H1 (cell line): Measurements from ENCODE around the gene ITGA11. TPM values are rescaled to one million over a fixed set of nuclear protein-coding genes. Genes with fewer than 3 reads are reported as not detected.
A peak's percentile ranks its signal among the peaks of the same experiment; 100 is the strongest.

ENCODE experiments used
- CTCF ChIA-PET: fragments of 300-600 bp; sonication (Branson Sonifier 250); formaldehyde crosslinking; loops from one replicate; lab custom pipeline; 2021; ENCODE audit not compliant: partially characterized antibody; lab: Charles Lee
- POLR2A ChIA-PET: fragments of 300-600 bp; sonication (Branson Sonifier 250); formaldehyde crosslinking; loops from one replicate; lab custom pipeline; 2021; ENCODE audit warnings: inconsistent platforms; ENCODE audit not compliant: partially characterized antibody; lab: Charles Lee
- DNase-seq, 2 experiments: peaks; one replicate each; pipeline versions ENCODE4 v3.0.0 to v3.0.0-alpha.2; 2010 to 2022; ENCODE audit warnings: low spot score in 2 of 2, low read depth in 1 of 2, mixed read lengths in 1 of 2
- FAIRE-seq: peaks from 2 replicates; lab custom pipeline; 2011; peaks lifted over from hg19 to GRCh38; lab: Jason Lieb, UNC
- H2AFZ ChIP-seq: 2 replicates; pipeline ENCODE4 v1.8.1; 2012; ENCODE audit warnings: low read length, inconsistent platforms
- H2AK5ac ChIP-seq: 2 replicates; pipeline ENCODE4 v1.6.1; 2013; ENCODE audit warnings: low read depth, low read length
- H2BK120ac ChIP-seq: replicated peaks from 2 replicates; pipeline ENCODE3; 2013; ENCODE audit warnings: low read depth, low read length, inconsistent platforms
- H2BK12ac ChIP-seq: 2 replicates; pipeline ENCODE4 v1.6.1; 2013; ENCODE audit warnings: low read depth, low read length
- H2BK15ac ChIP-seq: 2 replicates; pipeline ENCODE4 v1.6.1; 2013; ENCODE audit warnings: low read length
- H2BK20ac ChIP-seq: 2 replicates; pipeline ENCODE4 v1.6.1; 2013; ENCODE audit warnings: low read length
- H2BK5ac ChIP-seq: 2 replicates; pipeline ENCODE4 v1.6.1; 2013; ENCODE audit warnings: low read depth, low read length
- H3K14ac ChIP-seq: 2 replicates; pipeline ENCODE4 v1.6.1; 2013; ENCODE audit warnings: inconsistent platforms; ENCODE audit not compliant: insufficient read length
- H3K18ac ChIP-seq: 2 replicates; pipeline ENCODE4 v1.6.1; 2013; ENCODE audit warnings: low read length; ENCODE audit errors: extremely low read depth
- H3K23ac ChIP-seq: 2 replicates; pipeline ENCODE4 v1.6.1; 2013; ENCODE audit warnings: inconsistent platforms; ENCODE audit not compliant: insufficient read length
- H3K23me2 ChIP-seq: 2 replicates; pipeline ENCODE4 v1.6.1; 2013; ENCODE audit warnings: low read depth, low read length
- H3K27ac ChIP-seq: 2 replicates; pipeline ENCODE4 v1.6.1; 2011; ENCODE audit warnings: low read depth, low read length, inconsistent platforms
- H3K27me3 ChIP-seq, 4 experiments: replicated peaks in 1 of 4; 1 replicate in 1 of 4; 2 replicates in 3 of 4; pipeline versions ENCODE4 v1.6.1 to v1.8.1; 2011 to 2013; ENCODE audit warnings: low read length in 3 of 4, mild to moderate bottlenecking in 3 of 4, inconsistent platforms in 2 of 4, mixed read lengths in 2 of 4, moderate library complexity in 1 of 4; ENCODE audit not compliant: control insufficient read depth in 3 of 4, insufficient read depth in 3 of 4; ENCODE audit errors: extremely low read depth in 1 of 4
- H3K36me3 ChIP-seq, 4 experiments: 2 replicates each; pipeline versions ENCODE4 v1.6.1 to v1.8.1; 2011 to 2013; ENCODE audit warnings: mild to moderate bottlenecking in 4 of 4, low read length in 3 of 4, moderate library complexity in 2 of 4, control low read depth in 1 of 4, inconsistent platforms in 1 of 4; ENCODE audit not compliant: insufficient read depth in 4 of 4, control insufficient read depth in 2 of 4
- H3K4ac ChIP-seq: replicated peaks from 2 replicates; pipeline ENCODE3; 2013; ENCODE audit warnings: low read length, low read depth, mixed read lengths, inconsistent platforms; ENCODE audit not compliant: insufficient read length
- H3K4me1 ChIP-seq, 4 experiments: replicated peaks in 1 of 4; 1 replicate in 1 of 4; 2 replicates in 3 of 4; pipeline versions ENCODE4 v1.6.1 to v1.8.1; 2011 to 2013; ENCODE audit warnings: low read length in 3 of 4, inconsistent platforms in 2 of 4, mixed read lengths in 1 of 4; ENCODE audit not compliant: insufficient read depth in 4 of 4, control insufficient read depth in 3 of 4
- H3K4me2 ChIP-seq, 2 experiments: 2 replicates each; pipeline versions ENCODE4 v1.6.1 to v1.8.1; 2011 to 2013; ENCODE audit warnings: low read depth in 2 of 2, low read length in 2 of 2, control low read depth in 1 of 2, inconsistent platforms in 1 of 2, mild to moderate bottlenecking in 1 of 2; ENCODE audit not compliant: insufficient read depth in 1 of 2
- H3K4me3 ChIP-seq, 4 experiments: fragments of 200-600, 300-600 bp in 1 of 4; sonication (generic), shearing (Covaris generic), sonication (Bioruptor Twin) in 1 of 4; 2 replicates each; pipeline versions ENCODE4 v1.5.1 to v1.8.1; 2011 to 2016; ENCODE audit warnings: low read length in 4 of 4, low read depth in 3 of 4, control low read depth in 2 of 4, inconsistent platforms in 2 of 4, mild to moderate bottlenecking in 2 of 4, mixed read lengths in 1 of 4, moderate library complexity in 1 of 4; ENCODE audit not compliant: insufficient read depth in 2 of 4; ENCODE audit errors: extremely low read depth in 1 of 4
- H3K56ac ChIP-seq: replicated peaks from 2 replicates; pipeline ENCODE3; 2013; ENCODE audit warnings: low read depth, mild to moderate bottlenecking, mixed read lengths, low read length, inconsistent platforms; ENCODE audit not compliant: insufficient read length
- H3K79me1 ChIP-seq: 2 replicates; pipeline ENCODE4 v1.6.1; 2013; ENCODE audit warnings: low read depth, low read length, control low read depth
- H3K79me2 ChIP-seq, 2 experiments: 2 replicates each; pipeline versions ENCODE4 v1.6.1 to v1.8.1; 2012 to 2013; ENCODE audit warnings: low read length in 2 of 2, mild to moderate bottlenecking in 2 of 2, inconsistent platforms in 1 of 2; ENCODE audit not compliant: insufficient read depth in 2 of 2, control insufficient read depth in 1 of 2
- H3K9ac ChIP-seq, 4 experiments: replicated peaks in 1 of 4; 1 replicate in 1 of 4; 2 replicates in 3 of 4; pipeline versions ENCODE4 v1.6.1 to v1.8.1; 2011 to 2013; ENCODE audit warnings: low read depth in 3 of 4, low read length in 3 of 4, control low read depth in 2 of 4, mild to moderate bottlenecking in 2 of 4, moderate library complexity in 2 of 4, inconsistent platforms in 1 of 4; ENCODE audit errors: extremely low read depth in 1 of 4
- H3K9me3 ChIP-seq, 2 experiments: 2 replicates each; pipeline versions ENCODE4 v1.6.1 to v1.8.1; 2012 to 2013; ENCODE audit warnings: mild to moderate bottlenecking in 2 of 2, moderate library complexity in 2 of 2, control low read depth in 1 of 2, inconsistent platforms in 1 of 2, low read depth in 1 of 2, low read length in 1 of 2, mixed read lengths in 1 of 2; ENCODE audit not compliant: insufficient read depth in 2 of 2
- H4K20me1 ChIP-seq, 2 experiments: replicated peaks in 1 of 2; 2 replicates each; pipeline versions ENCODE3 to v1.8.1; 2011 to 2013; ENCODE audit warnings: inconsistent platforms in 2 of 2, low read length in 2 of 2, mild to moderate bottlenecking in 1 of 2; ENCODE audit not compliant: insufficient read depth in 2 of 2, control insufficient read depth in 1 of 2
- H4K5ac ChIP-seq: 2 replicates; pipeline ENCODE4 v1.6.1; 2013; ENCODE audit warnings: low read length, low read depth, mixed read lengths, inconsistent platforms; ENCODE audit not compliant: insufficient read length
- H4K8ac ChIP-seq: 2 replicates; pipeline ENCODE4 v1.8.0; 2013; ENCODE audit warnings: mild to moderate bottlenecking, moderate library complexity, low read length, inconsistent platforms; ENCODE audit not compliant: insufficient read depth; ENCODE audit errors: extremely low read depth
- H4K91ac ChIP-seq: replicated peaks from 2 replicates; pipeline ENCODE3; 2013; ENCODE audit warnings: low read length, mixed read lengths, inconsistent platforms; ENCODE audit not compliant: insufficient read length
- KDM1A ChIP-seq: fragments of 200-600, 300-600 bp; sonication (generic); IDR thresholded peaks from 2 replicates; pipeline ENCODE4 v1.7.1; 2016; ENCODE audit warnings: mild to moderate bottlenecking, low read length, borderline replicate concordance
- KDM5A ChIP-seq: fragments of 200-600 bp; IDR thresholded peaks from 2 replicates; pipeline ENCODE4 v1.7.1; 2012; ENCODE audit warnings: mild to moderate bottlenecking, low read length, inconsistent platforms, mixed read lengths
- RAD21 ChIP-seq, 2 experiments: IDR thresholded peaks in 1 of 2; conservative IDR thresholded peaks in 1 of 2; 2 replicates each; pipeline ENCODE4 v1.6.1; 2011; ENCODE audit warnings: low read depth in 2 of 2, low read length in 2 of 2, improper control_type of control experiment in 1 of 2, inconsistent platforms in 1 of 2, mild to moderate bottlenecking in 1 of 2, moderate library complexity in 1 of 2
- polyA plus RNA-seq, 7 experiments: library from polyadenylated mRNA; depleted of rRNA in 3 of 7; stranded (reverse) in 5 of 7; unstranded in 2 of 7; fragments of >200 nt in 5 of 7; fragments of 200-250 nt in 2 of 7; gene quantifications; 1 replicate in 5 of 7; 2 replicates in 1 of 7; 4 replicates in 1 of 7; pipeline versions ENCODE4 v1.2.1 to v1.2.3, GENCODE V29; 2011 to 2013; ENCODE audit warnings: missing spikeins in 2 of 7, mixed read lengths in 2 of 7
- total RNA-seq: library from RNA; stranded (reverse); fragmentation: NEBNext Ultra II Directional; extraction: Animal tissue kit (Norgen Biotek cat#: 25700); gene quantifications from 2 replicates; pipeline ENCODE4 v1.2.1, GENCODE V29; 2021

Gene ITGA11
- total and polyA plus RNA-seq, 2 of the 8 experiments (the other 6 are each of a cell fraction or from before 2014, with no cell fraction given): 0.05 to 0.06 TPM

DNA sequence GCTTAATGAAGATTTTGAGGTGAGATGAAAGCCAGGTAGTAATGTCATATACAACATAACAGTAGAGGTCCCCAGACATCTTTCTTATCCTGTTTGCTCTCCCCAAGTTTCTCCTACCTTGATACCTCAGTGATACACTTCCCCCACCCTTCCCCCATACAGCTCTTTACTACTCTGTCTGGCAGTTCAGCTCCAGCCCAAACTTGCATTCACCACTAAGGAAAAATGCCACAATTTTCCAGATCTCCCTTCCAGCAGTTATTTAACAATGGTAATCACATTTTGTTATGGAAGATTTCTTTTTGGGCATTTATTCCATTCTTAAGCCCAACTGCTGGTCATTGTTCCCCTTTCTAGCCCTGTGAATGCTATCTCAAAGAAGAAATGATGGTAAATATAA, 34.9 kb upstream of the ITGA11 start:
- no peak overlapping the region for H2BK5ac ChIP-seq
- H2AK5ac ChIP-seq: no peak overlapping the region
- CTCF ChIA-PET: interaction anchor here (0.6 to 1.7 kb wide), 8 partner anchors 17 to 272 kb away, joined by 3 to 10 read pairs (median 3); no protein-coding TSS in a partner anchor
- H3K79me2 ChIP-seq: no peaks in the 10 kb centered on the region
- H4K20me1 ChIP-seq: no peaks in the 10 kb centered on the region
- H3K4me3 ChIP-seq: no peak overlapping the region
- no peak overlapping the region for H3K14ac ChIP-seq
- POLR2A ChIA-PET: no interaction called here
- no peak for FAIRE-seq
- H3K36me3 ChIP-seq: no peaks in the 10 kb centered on the region
- no peak overlapping the region for H3K23ac ChIP-seq
- H3K4me2 ChIP-seq: no peak overlapping the region
- H2BK12ac ChIP-seq: no peak overlapping the region
- H2BK20ac ChIP-seq: no peak overlapping the region
- H3K9me3 ChIP-seq: no peaks in the 10 kb centered on the region
- H2AFZ ChIP-seq: no peak overlapping the region
- H3K56ac ChIP-seq: no peak overlapping the region
- H3K18ac ChIP-seq: no peak overlapping the region
- no peak overlapping the region for H4K91ac ChIP-seq
- H3K23me2 ChIP-seq: no peaks in the 10 kb centered on the region
- H4K5ac ChIP-seq: no peak overlapping the region
- H4K8ac ChIP-seq: no peak overlapping the region
- H2BK120ac ChIP-seq: no peak overlapping the region
- H3K27me3 ChIP-seq: no peaks in the 10 kb centered on the region; a peak in 1 of 7 replicates
- TF ChIP-seq KDM1A: no peak
- no peak for TF ChIP-seq KDM5A
- TF ChIP-seq RAD21 (IDR thresholded peaks at IDR 0.05 in 1 of 2, conservative IDR thresholded peaks at IDR 0.05 in 1 of 2; ENCODE audit: low read depth in 2 of 2, low read length in 2 of 2): peak; percentile 6 to 31; a peak in 2 of 4 replicates
- H3K4ac ChIP-seq: no peak overlapping the region
- no peak overlapping the region for H3K9ac ChIP-seq
- no peaks in the 10 kb centered on the region for H3K79me1 ChIP-seq
- no peak overlapping the region for H3K27ac ChIP-seq
- no peak overlapping the region for H2BK15ac ChIP-seq
- no peaks in the 10 kb centered on the region; a peak in 1 of 7 replicates for H3K4me1 ChIP-seq
- no peak for DNase-seq
